GM23338 (cell line): ENCODE measurements around the gene SLC26A6. TPM values are rescaled to one million over a fixed set of nuclear protein-coding genes. Genes with fewer than 3 reads are reported as not detected.

Source experiments
- ATAC-seq: fragments of 200-7000 bp; cut with Tn5 transposase; 3 replicates; pipeline ENCODE4 v1.9.1; 2020
- DNase-seq: peaks from one replicate; pipeline ENCODE4 v3.0.0-alpha.2; 2015; ENCODE audit warnings: low spot score
- H2AFZ ChIP-seq: fragments of 200-600 bp; sonication (generic); 2 replicates; pipeline ENCODE4 v1.8.0; 2016; ENCODE audit warnings: antibody characterized with exemption, mild to moderate bottlenecking, moderate library complexity
- H3F3A ChIP-seq: fragments of 200-600 bp; sonication (generic); replicated peaks from 2 replicates; pipeline ENCODE4 v1.8.0; 2017; ENCODE audit warnings: antibody characterized with exemption, mixed run types, low read depth
- H3K27ac ChIP-seq: fragments of 200-600 bp; sonication (generic); 2 replicates; pipeline ENCODE4 v1.6.1; 2016; ENCODE audit warnings: low read depth
- H3K27me3 ChIP-seq: fragments of 200-600 bp; sonication (generic); 2 replicates; pipeline ENCODE4 v1.8.0; 2016; ENCODE audit warnings: mild to moderate bottlenecking, mixed run types, moderate library complexity; ENCODE audit not compliant: insufficient read depth
- H3K36me3 ChIP-seq: fragments of 200-600 bp; sonication (generic); 2 replicates; pipeline ENCODE4 v1.8.0; 2016; ENCODE audit warnings: mild to moderate bottlenecking; ENCODE audit not compliant: insufficient read depth
- H3K4me1 ChIP-seq: fragments of 200-600 bp; sonication (generic); 2 replicates; pipeline ENCODE4 v1.8.0; 2016; ENCODE audit warnings: mild to moderate bottlenecking, moderate library complexity; ENCODE audit not compliant: insufficient read depth
- H3K4me2 ChIP-seq: fragments of 200-600 bp; sonication (generic); 2 replicates; pipeline ENCODE4 v1.7.1; 2017; ENCODE audit warnings: mixed run types
- H3K4me3 ChIP-seq: fragments of 200-600 bp; sonication (generic); 2 replicates; pipeline ENCODE4 v1.6.1; 2016; ENCODE audit warnings: mixed run types
- H3K79me2 ChIP-seq: fragments of 200-600 bp; sonication (generic); replicated peaks from 2 replicates; pipeline ENCODE4 v1.8.0; 2017; ENCODE audit warnings: mild to moderate bottlenecking; ENCODE audit not compliant: insufficient read depth
- H3K9me2 ChIP-seq: fragments of 200-600 bp; sonication (generic); 2 replicates; pipeline ENCODE4 v1.8.0; 2017; ENCODE audit not compliant: insufficient read depth
- H4K20me1 ChIP-seq: fragments of 200-600 bp; sonication (generic); replicated peaks from 2 replicates; pipeline ENCODE4 v1.8.0; 2017; ENCODE audit warnings: mild to moderate bottlenecking; ENCODE audit not compliant: insufficient read depth
- H3K27ac Mint-ChIP-seq: 2 replicates; pipeline ENCODE4 v1.8.0; 2020; ENCODE audit warnings: inconsistent platforms, mild to moderate bottlenecking, moderate library complexity, mixed read lengths
- H3K27me3 Mint-ChIP-seq: 3 replicates; pipeline ENCODE4 v1.8.0; 2022; ENCODE audit warnings: low read depth, mild to moderate bottlenecking, moderate library complexity, mixed read lengths, inconsistent platforms; ENCODE audit not compliant: insufficient read depth, poor library complexity
- H3K36me3 Mint-ChIP-seq: 3 replicates; pipeline ENCODE4 v1.8.0; 2021; ENCODE audit warnings: low read depth, mild to moderate bottlenecking, inconsistent platforms, moderate library complexity, mixed read lengths
- H3K4me1 Mint-ChIP-seq: 3 replicates; pipeline ENCODE4 v1.8.0; 2020; ENCODE audit warnings: mild to moderate bottlenecking, inconsistent platforms, mixed read lengths
- H3K4me3 Mint-ChIP-seq: 3 replicates; pipeline ENCODE4 v1.8.0; 2021; ENCODE audit warnings: moderate library complexity, mild to moderate bottlenecking, inconsistent platforms, mixed read lengths
- H3K9me3 Mint-ChIP-seq: 3 replicates; pipeline ENCODE4 v1.8.0; 2020; ENCODE audit warnings: moderate library complexity, mild to moderate bottlenecking, inconsistent platforms, mixed read lengths
- CREB1 ChIP-seq: fragments of 250-450 bp; sonication (Bioruptor Pico); IDR thresholded peaks from 2 replicates; pipeline ENCODE4 v1.5.0; 2020; ENCODE audit warnings: low read depth, mild to moderate bottlenecking, moderate library complexity
- ETS1 ChIP-seq: IDR thresholded peaks from 2 replicates; pipeline ENCODE4 v1.6.1; 2016; ENCODE audit warnings: antibody characterized with exemption
- EZH2phosphoT487 ChIP-seq: fragments of 200-600 bp; sonication (generic); IDR thresholded peaks from one replicate; pipeline ENCODE4 v1.8.1; 2018; ENCODE audit warnings: antibody characterized with exemption; ENCODE audit not compliant: unreplicated experiment
- POLR2AphosphoS5 ChIP-seq: IDR thresholded peaks from 2 replicates; pipeline ENCODE4 v1.6.1; 2016; ENCODE audit warnings: antibody characterized with exemption, low read depth
- ZNF114 ChIP-seq: fragments of 250-450 bp; sonication (Bioruptor Pico); IDR thresholded peaks from 2 replicates; pipeline ENCODE4 v1.5.0; 2020; ENCODE audit warnings: mild to moderate bottlenecking, moderate library complexity
- polyA plus RNA-seq: library from polyadenylated mRNA; unstranded; fragments of >200 nt; fragmentation: Nextera tagmentation; extraction: Ambion mirVana; gene quantifications from 2 replicates; pipeline ENCODE4 v1.2.1, GENCODE V29; 2016
- total RNA-seq: library from RNA; depleted of rRNA; stranded (reverse); fragments of >200 nt; shearing (Covaris generic); gene quantifications from 2 replicates; pipeline ENCODE4 v1.2.3, GENCODE V29; 2014
- TF ChIP-seq, protein P1 (sequence below): IDR thresholded peaks from one replicate; pipeline ENCODE4 v1.6.1; 2018; ENCODE audit warnings: antibody characterized with exemption; ENCODE audit not compliant: unreplicated experiment
- TF ChIP-seq, protein P2 (sequence below): fragments of 250-450 bp; sonication (Bioruptor Pico); IDR thresholded peaks from 2 replicates; pipeline ENCODE4 v1.5.0; 2020; ENCODE audit warnings: mild to moderate bottlenecking, moderate library complexity
- TF ChIP-seq, protein P3 (sequence below), 2 experiments: fragments of 200-600 bp in 1 of 2; sonication (generic) in 1 of 2; conservative IDR thresholded peaks; 2 replicates each; pipeline versions ENCODE4 v1.5.1 to v1.6.1; 2016 to 2017; ENCODE audit warnings: antibody characterized with exemption in 2 of 2, low read depth in 2 of 2, mild to moderate bottlenecking in 2 of 2, moderate library complexity in 1 of 2

SLC26A6 gene
- total and polyA plus RNA-seq, 2 experiments from 2014 or later = 34.3 to 96.4 TPM

- DNase-seq = no peak
- Mint-ChIP-seq H3K9me3 (no peaks in the 10 kb centered on the region; the same call in 2 of the 3 replicates), H3K4me3 (no peak overlapping the region), H3K27me3 (peaks cover 17% of the 10 kb centered on the region), H3K36me3 (peaks cover 68% of the 10 kb centered on the region), H3K4me1 (no peaks in the 10 kb centered on the region), H3K27ac (no peak overlapping the region)
- Histone ChIP-seq H3K36me3 (no peaks in the 10 kb centered on the region), H3K27ac (no peak overlapping the region), H3F3A (no peaks in the 10 kb centered on the region), H4K20me1 (peaks cover 2% of the 10 kb centered on the region; the same call in 1 of the 2 replicates), H3K4me1 (no peaks in the 10 kb centered on the region), H3K4me3 (no peak overlapping the region), H3K27me3 (no peaks in the 10 kb centered on the region), H3K4me2 (no peak overlapping the region), H2AFZ (no peak overlapping the region), H3K9me2 (no peaks in the 10 kb centered on the region), H3K79me2 (no peaks in the 10 kb centered on the region)
- ATAC-seq = no peak
- TF ChIP-seq ETS1 (no peak), ZNF114 (CRISPR knock-in tag) (no peak), CREB1 (CRISPR knock-in tag) (no peak), EZH2phosphoT487 (no peak), POLR2AphosphoS5 (no peak)
- TF ChIP-seq, protein P1, sequence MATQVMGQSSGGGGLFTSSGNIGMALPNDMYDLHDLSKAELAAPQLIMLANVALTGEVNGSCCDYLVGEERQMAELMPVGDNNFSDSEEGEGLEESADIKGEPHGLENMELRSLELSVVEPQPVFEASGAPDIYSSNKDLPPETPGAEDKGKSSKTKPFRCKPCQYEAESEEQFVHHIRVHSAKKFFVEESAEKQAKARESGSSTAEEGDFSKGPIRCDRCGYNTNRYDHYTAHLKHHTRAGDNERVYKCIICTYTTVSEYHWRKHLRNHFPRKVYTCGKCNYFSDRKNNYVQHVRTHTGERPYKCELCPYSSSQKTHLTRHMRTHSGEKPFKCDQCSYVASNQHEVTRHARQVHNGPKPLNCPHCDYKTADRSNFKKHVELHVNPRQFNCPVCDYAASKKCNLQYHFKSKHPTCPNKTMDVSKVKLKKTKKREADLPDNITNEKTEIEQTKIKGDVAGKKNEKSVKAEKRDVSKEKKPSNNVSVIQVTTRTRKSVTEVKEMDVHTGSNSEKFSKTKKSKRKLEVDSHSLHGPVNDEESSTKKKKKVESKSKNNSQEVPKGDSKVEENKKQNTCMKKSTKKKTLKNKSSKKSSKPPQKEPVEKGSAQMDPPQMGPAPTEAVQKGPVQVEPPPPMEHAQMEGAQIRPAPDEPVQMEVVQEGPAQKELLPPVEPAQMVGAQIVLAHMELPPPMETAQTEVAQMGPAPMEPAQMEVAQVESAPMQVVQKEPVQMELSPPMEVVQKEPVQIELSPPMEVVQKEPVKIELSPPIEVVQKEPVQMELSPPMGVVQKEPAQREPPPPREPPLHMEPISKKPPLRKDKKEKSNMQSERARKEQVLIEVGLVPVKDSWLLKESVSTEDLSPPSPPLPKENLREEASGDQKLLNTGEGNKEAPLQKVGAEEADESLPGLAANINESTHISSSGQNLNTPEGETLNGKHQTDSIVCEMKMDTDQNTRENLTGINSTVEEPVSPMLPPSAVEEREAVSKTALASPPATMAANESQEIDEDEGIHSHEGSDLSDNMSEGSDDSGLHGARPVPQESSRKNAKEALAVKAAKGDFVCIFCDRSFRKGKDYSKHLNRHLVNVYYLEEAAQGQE = no peak
- TF ChIP-seq, protein P2, sequence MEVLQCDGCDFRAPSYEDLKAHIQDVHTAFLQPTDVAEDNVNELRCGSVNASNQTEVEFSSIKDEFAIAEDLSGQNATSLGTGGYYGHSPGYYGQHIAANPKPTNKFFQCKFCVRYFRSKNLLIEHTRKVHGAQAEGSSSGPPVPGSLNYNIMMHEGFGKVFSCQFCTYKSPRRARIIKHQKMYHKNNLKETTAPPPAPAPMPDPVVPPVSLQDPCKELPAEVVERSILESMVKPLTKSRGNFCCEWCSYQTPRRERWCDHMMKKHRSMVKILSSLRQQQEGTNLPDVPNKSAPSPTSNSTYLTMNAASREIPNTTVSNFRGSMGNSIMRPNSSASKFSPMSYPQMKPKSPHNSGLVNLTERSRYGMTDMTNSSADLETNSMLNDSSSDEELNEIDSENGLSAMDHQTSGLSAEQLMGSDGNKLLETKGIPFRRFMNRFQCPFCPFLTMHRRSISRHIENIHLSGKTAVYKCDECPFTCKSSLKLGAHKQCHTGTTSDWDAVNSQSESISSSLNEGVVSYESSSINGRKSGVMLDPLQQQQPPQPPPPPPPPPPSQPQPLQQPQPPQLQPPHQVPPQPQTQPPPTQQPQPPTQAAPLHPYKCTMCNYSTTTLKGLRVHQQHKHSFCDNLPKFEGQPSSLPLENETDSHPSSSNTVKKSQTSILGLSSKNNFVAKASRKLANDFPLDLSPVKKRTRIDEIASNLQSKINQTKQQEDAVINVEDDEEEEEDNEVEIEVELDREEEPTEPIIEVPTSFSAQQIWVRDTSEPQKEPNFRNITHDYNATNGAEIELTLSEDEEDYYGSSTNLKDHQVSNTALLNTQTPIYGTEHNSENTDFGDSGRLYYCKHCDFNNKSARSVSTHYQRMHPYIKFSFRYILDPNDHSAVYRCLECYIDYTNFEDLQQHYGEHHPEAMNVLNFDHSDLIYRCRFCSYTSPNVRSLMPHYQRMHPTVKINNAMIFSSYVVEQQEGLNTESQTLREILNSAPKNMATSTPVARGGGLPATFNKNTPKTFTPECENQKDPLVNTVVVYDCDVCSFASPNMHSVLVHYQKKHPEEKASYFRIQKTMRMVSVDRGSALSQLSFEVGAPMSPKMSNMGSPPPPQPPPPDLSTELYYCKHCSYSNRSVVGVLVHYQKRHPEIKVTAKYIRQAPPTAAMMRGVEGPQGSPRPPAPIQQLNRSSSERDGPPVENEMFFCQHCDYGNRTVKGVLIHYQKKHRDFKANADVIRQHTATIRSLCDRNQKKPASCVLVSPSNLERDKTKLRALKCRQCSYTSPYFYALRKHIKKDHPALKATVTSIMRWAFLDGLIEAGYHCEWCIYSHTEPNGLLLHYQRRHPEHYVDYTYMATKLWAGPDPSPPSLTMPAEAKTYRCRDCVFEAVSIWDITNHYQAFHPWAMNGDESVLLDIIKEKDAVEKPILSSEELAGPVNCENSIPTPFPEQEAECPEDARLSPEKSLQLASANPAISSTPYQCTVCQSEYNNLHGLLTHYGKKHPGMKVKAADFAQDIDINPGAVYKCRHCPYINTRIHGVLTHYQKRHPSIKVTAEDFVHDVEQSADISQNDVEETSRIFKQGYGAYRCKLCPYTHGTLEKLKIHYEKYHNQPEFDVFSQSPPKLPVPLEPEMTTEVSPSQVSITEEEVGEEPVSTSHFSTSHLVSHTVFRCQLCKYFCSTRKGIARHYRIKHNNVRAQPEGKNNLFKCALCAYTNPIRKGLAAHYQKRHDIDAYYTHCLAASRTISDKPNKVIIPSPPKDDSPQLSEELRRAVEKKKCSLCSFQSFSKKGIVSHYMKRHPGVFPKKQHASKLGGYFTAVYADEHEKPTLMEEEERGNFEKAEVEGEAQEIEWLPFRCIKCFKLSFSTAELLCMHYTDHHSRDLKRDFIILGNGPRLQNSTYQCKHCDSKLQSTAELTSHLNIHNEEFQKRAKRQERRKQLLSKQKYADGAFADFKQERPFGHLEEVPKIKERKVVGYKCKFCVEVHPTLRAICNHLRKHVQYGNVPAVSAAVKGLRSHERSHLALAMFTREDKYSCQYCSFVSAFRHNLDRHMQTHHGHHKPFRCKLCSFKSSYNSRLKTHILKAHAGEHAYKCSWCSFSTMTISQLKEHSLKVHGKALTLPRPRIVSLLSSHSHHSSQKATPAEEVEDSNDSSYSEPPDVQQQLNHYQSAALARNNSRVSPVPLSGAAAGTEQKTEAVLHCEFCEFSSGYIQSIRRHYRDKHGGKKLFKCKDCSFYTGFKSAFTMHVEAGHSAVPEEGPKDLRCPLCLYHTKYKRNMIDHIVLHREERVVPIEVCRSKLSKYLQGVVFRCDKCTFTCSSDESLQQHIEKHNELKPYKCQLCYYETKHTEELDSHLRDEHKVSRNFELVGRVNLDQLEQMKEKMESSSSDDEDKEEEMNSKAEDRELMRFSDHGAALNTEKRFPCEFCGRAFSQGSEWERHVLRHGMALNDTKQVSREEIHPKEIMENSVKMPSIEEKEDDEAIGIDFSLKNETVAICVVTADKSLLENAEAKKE (CRISPR knock-in tag) = no peak
- TF ChIP-seq, protein P3, sequence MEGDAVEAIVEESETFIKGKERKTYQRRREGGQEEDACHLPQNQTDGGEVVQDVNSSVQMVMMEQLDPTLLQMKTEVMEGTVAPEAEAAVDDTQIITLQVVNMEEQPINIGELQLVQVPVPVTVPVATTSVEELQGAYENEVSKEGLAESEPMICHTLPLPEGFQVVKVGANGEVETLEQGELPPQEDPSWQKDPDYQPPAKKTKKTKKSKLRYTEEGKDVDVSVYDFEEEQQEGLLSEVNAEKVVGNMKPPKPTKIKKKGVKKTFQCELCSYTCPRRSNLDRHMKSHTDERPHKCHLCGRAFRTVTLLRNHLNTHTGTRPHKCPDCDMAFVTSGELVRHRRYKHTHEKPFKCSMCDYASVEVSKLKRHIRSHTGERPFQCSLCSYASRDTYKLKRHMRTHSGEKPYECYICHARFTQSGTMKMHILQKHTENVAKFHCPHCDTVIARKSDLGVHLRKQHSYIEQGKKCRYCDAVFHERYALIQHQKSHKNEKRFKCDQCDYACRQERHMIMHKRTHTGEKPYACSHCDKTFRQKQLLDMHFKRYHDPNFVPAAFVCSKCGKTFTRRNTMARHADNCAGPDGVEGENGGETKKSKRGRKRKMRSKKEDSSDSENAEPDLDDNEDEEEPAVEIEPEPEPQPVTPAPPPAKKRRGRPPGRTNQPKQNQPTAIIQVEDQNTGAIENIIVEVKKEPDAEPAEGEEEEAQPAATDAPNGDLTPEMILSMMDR (conservative IDR thresholded peaks at IDR 0.05; ENCODE audit: low read depth in 2 of 2) = no peak
Measured at GRCh38 chr3:48678056-48678455, 42.8 kb upstream of the SLC26A6 start.
